Stimulated activated CD8-positive, alpha-beta memory T cell treated with anti-CD3 and anti-CD28 coated beads, Interleukin-4, amount 100 ng/mL, for 4 hours (primary cell): ENCODE data around the gene SMAD3.

ENCODE experiments used
- DNase-seq, 2 donors: peaks; one replicate each; pipeline ENCODE4 v3.0.0-alpha.2; 2020; ENCODE audit warnings: low read depth in 2 of 2, low spot score in 1 of 2

The SMAD3 gene

GRCh38 chr15:67124911-67125588 is 59.6 kb downstream of the SMAD3 start:
- no peak for DNase-seq

GRCh38 chr15:67125589-67126502 is 60.4 kb downstream of the SMAD3 start:
- DNase-seq: no peak

GRCh38 chr15:67126551-67127330 is 61.3 kb downstream of the SMAD3 start:
- no peak for DNase-seq

- no peak for DNase-seq
Observed at GRCh38 chr15:67127331-67127664, 61.9 kb downstream of the SMAD3 start.

- no peak for DNase-seq
Observed at GRCh38 chr15:67127965-67128364, 62.6 kb downstream of the SMAD3 start.

GRCh38 chr15:67130166-67130565 is 64.8 kb downstream of the SMAD3 start:
- no peak for DNase-seq

GRCh38 chr15:67130673-67131601 is 65.5 kb downstream of the SMAD3 start:
- no peak for DNase-seq

- no peak for DNase-seq
Observed at GRCh38 chr15:67132276-67132675, 66.9 kb downstream of the SMAD3 start.

- DNase-seq: no peak
Observed at GRCh38 chr15:67133026-67133425, 67.6 kb downstream of the SMAD3 start.

GRCh38 chr15:67133738-67134066 is 68.3 kb downstream of the SMAD3 start:
- no peak for DNase-seq

- peak; percentile 25 to 44 for DNase-seq
Observed at GRCh38 chr15:67134067-67134838, 68.9 kb downstream of the SMAD3 start.

- no peak for DNase-seq
Observed at GRCh38 chr15:67134871-67135492, 69.6 kb downstream of the SMAD3 start.

- no peak for DNase-seq
Observed at GRCh38 chr15:67135494-67135893, 70.1 kb downstream of the SMAD3 start.

GRCh38 chr15:67136802-67137201 is 71.4 kb downstream of the SMAD3 start:
- no peak for DNase-seq

GRCh38 chr15:67137319-67137718 is 71.9 kb downstream of the SMAD3 start:
- DNase-seq: no peak

- DNase-seq: no peak
Observed at GRCh38 chr15:67137951-67138848, 72.8 kb downstream of the SMAD3 start.

GRCh38 chr15:67138891-67139855 is 73.8 kb downstream of the SMAD3 start:
- DNase-seq: no peak
